GM20000 (cell line): ENCODE data around the gene TMEM178B.
"Not testable (repeated sequence)": the region's sequence is repeated elsewhere in the genome, so short reads cannot be mapped to it uniquely, and the experiment has no call there.

Source experiments
- DNase-seq: peaks from one replicate; pipeline ENCODE4 v3.0.0; 2012; ENCODE audit warnings: low spot score
- TF ChIP-seq, protein P1 (sequence below): IDR thresholded peaks from 2 replicates; pipeline ENCODE4 v1.5.1; 2012; ENCODE audit warnings: mild to moderate bottlenecking, control low read depth; ENCODE audit errors: extremely low read depth, missing control alignments

The TMEM178B gene

DNA sequence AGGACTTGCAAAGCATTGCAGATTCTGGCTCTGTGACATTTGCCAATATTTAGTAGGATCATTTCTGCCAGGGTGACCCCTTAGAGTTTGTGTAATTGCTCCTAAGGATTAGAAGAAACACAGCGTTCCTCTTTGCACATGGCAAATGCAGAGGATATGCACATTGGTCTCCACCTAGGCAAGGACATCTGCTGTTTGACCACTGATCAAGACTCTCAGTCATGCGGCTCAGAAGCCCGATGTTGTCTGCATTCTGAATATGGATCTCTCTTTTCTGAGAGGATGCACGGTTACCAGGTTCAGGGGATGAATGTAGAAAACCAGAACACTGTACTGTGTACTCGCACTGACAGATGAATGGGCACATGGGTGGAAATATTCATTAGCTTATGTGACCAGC is 296.8 kb downstream of the TMEM178B start:
- DNase-seq = no peak
- TF ChIP-seq, protein P1, sequence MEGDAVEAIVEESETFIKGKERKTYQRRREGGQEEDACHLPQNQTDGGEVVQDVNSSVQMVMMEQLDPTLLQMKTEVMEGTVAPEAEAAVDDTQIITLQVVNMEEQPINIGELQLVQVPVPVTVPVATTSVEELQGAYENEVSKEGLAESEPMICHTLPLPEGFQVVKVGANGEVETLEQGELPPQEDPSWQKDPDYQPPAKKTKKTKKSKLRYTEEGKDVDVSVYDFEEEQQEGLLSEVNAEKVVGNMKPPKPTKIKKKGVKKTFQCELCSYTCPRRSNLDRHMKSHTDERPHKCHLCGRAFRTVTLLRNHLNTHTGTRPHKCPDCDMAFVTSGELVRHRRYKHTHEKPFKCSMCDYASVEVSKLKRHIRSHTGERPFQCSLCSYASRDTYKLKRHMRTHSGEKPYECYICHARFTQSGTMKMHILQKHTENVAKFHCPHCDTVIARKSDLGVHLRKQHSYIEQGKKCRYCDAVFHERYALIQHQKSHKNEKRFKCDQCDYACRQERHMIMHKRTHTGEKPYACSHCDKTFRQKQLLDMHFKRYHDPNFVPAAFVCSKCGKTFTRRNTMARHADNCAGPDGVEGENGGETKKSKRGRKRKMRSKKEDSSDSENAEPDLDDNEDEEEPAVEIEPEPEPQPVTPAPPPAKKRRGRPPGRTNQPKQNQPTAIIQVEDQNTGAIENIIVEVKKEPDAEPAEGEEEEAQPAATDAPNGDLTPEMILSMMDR = no peak

DNA sequence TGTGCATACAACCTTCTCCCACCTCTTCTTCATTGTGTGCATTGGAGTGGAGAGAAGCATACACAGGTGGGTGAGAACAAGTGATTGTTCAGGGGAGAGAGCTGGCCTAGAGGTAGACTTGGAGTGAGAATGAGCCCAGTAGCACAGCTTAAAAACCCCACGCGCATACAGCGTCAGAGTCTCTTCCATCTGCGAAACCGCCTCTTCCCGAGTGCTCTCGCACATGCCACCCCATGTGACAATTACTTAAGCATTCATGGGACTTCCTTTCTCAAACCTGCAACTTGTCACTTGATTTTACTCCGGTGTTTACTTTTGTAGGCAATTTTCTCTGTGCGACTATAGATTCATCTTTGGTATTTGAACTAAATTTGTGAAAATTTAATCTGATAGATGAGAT is 300.6 kb downstream of the TMEM178B start:
- TF ChIP-seq, protein P1 = no peak
- DNase-seq = no peak

DNA sequence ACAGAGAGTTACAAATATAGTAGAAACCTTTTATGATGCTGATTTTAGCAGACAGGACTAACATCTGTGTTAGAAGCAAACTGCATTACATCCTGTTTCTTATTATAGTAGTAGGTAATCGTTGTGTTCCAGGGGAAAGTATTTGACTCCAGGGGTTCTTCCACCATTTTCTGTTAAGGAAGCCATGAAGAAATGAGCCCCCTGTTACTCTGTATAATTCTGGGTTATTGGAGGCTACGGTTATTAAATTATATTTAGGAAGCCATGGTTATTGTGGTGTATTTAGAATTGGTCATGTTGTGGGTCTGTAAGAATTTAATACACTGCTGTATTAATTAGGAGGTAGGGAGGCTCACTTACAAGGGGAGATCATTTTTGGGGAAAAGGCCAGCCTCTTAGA is 301.6 kb downstream of the TMEM178B start:
- DNase-seq = no peak
- TF ChIP-seq, protein P1 = no peak

DNA sequence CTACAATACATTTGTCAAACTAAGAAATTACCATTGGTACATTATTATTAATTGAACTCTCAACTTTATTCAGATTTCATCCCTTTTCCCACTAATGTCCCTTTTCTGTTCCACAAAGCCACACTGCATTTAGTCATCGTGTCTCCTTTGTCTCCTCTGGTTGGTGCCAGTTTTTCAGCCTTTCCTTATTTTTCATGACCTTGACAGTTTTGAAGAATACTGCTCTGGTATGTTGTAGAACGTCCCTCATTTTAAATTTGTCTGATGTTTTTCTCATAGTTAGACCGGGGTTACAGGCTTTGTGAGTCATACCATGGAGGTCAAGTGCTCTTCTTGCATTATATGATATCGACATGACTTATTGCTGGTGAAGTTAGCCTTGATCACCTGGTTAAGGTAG is 304.0 kb downstream of the TMEM178B start:
- no peak for DNase-seq
- TF ChIP-seq, protein P1 = no peak

DNA sequence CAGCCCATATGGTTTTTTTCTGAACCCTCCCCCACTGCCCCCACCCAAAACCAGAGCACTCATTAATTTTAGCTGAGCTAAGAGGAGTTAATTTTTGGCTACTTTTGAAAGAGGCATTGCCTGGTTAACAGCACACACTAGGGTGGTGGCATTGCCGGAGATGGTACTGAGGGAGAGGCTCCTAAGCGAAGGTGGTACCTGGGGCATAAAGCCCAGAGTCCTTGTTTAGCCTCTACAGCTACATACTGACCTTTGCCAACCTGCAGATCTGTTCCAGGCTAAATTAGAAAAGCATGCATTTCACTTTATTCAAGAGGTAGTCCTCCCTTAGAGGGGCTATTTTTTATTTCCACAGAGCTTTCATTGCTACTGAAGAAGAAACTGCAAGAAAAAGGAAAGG is 304.5 kb downstream of the TMEM178B start:
- TF ChIP-seq, protein P1 = no peak
- no peak for DNase-seq

DNA sequence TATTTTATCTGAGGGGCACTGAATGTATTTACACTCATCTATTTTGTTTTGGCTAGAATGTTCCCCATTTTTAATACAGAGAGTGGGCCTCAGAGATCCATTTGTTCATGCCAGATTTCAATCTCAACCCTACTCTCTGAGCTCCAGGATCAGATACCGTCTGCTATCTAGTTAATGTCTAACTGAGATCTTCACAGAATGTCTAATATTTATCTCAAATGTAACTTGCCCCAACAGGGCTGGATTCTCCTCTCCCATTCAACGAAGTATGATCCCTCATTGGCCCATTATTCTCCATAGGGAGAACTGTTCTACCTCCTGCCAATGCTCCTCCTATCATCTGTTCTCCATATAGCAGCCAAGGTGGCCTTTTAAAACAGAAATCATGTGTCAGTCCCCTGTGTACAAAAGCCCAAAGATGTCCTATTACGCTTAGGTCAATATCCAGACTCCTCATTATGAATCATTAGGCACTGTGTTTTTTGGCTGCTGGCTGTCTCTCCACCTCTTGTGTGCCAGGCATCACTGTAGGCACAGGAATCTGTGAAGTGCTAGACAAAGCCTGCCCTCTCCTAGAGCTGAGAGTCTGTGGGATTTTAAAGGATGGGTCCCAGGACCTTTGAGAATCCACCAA is 308.0 kb downstream of the TMEM178B start:
- TF ChIP-seq, protein P1 = no peak
- DNase-seq = no peak

DNA sequence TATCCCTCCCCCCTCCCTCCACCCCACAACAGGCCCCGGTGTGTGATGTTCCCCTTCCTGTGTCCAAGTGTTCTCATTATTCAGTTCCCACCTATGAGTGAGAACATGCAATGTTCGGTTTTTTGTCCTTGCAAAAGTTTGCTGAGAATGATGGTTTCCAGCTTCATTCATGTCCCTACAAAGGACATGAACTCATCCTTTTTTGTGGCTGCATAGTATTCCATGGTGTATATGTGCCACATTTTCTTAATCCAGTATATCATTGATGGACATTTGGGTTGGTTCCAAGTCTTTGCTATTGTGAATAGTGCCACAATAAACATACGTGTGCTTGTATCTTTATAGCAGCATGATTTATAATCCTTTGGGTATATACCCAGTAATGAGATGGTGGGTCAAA is 309.5 kb downstream of the TMEM178B start:
- DNase-seq = not testable (repeated sequence)

DNA sequence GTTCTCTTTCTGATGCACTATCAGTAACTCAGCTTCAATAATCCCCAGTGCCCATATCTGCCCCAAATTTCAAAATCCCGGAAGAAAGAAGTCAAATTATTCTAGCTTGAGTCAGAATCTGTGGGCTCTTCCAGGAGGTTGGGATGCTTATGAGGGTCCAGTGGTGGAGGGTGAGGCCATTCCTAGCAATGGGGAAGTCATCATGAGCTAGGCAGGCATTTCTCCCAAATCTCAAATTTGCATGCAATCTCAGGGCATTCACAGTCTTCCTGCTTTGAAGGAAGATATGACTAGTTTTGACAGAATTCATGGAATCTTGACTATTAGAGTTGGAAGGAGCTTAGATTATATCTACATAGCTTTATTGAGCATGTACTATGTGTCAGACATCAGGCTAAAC is 313.0 kb downstream of the TMEM178B start:
- TF ChIP-seq, protein P1 = no peak
- no peak for DNase-seq
